H9 (cell line): Measurements from ENCODE around the gene FOXK1. TPM values are rescaled to one million over a fixed set of nuclear protein-coding genes. Genes with fewer than 3 reads are reported as not detected.

Experiments
- DNase-seq: peaks from one replicate; pipeline ENCODE4 v3.0.0-alpha.2; 2017
- H2AFZ ChIP-seq: one replicate; pipeline ENCODE4 v1.6.1; 2013; ENCODE audit warnings: mild to moderate bottlenecking, low read length, control low read depth, moderate library complexity
- H2AK5ac ChIP-seq: 2 replicates; pipeline ENCODE4 v1.6.1; 2013; ENCODE audit warnings: low read length, control low read depth, mixed read lengths; ENCODE audit not compliant: insufficient read length
- H2BK120ac ChIP-seq: one replicate; pipeline ENCODE4 v1.6.1; 2013; ENCODE audit warnings: low read depth, mild to moderate bottlenecking, low read length, control low read depth, inconsistent platforms; ENCODE audit not compliant: poor library complexity, severe bottlenecking
- H2BK12ac ChIP-seq: 2 replicates; pipeline ENCODE4 v1.6.1; 2013; ENCODE audit warnings: low read length, control low read depth, mixed read lengths, low read depth; ENCODE audit not compliant: insufficient read length
- H2BK15ac ChIP-seq: 2 replicates; pipeline ENCODE4 v1.6.1; 2013; ENCODE audit warnings: low read depth, low read length, control low read depth
- H2BK20ac ChIP-seq: one replicate; pipeline ENCODE4 v1.6.1; 2013; ENCODE audit warnings: low read depth, mild to moderate bottlenecking, low read length, control low read depth, inconsistent platforms; ENCODE audit not compliant: poor library complexity, severe bottlenecking
- H2BK5ac ChIP-seq: 2 replicates; pipeline ENCODE4 v1.6.1; 2013; ENCODE audit warnings: low read length, control low read depth, mixed read lengths; ENCODE audit not compliant: insufficient read length
- H3K14ac ChIP-seq: 2 replicates; pipeline ENCODE4 v1.6.1; 2013; ENCODE audit warnings: low read length, control low read depth; ENCODE audit not compliant: insufficient read depth
- H3K18ac ChIP-seq: 2 replicates; pipeline ENCODE4 v1.6.1; 2013; ENCODE audit warnings: low read depth, mild to moderate bottlenecking, mixed read lengths, low read length, control low read depth; ENCODE audit not compliant: insufficient read length
- H3K23ac ChIP-seq: 2 replicates; pipeline ENCODE4 v1.6.1; 2013; ENCODE audit warnings: low read length, control low read depth, mixed read lengths, low read depth; ENCODE audit not compliant: insufficient read length
- H3K23me2 ChIP-seq: 2 replicates; pipeline ENCODE4 v1.6.1; 2013; ENCODE audit warnings: low read depth, mild to moderate bottlenecking, mixed read lengths, low read length, control low read depth; ENCODE audit not compliant: insufficient read length, poor library complexity, severe bottlenecking
- H3K27ac ChIP-seq: 2 replicates; pipeline ENCODE4 v1.5.1; 2013; ENCODE audit warnings: low read length, control low read depth, mixed read lengths, low read depth; ENCODE audit not compliant: insufficient read length
- H3K27me3 ChIP-seq: 2 replicates; pipeline ENCODE4 v1.6.1; 2013; ENCODE audit warnings: low read length, control low read depth, inconsistent platforms; ENCODE audit not compliant: insufficient read depth
- H3K4ac ChIP-seq: 2 replicates; pipeline ENCODE4 v1.6.1; 2013; ENCODE audit warnings: low read depth, mild to moderate bottlenecking, control low read depth, inconsistent platforms, low read length, moderate library complexity
- H3K4me1 ChIP-seq: 2 replicates; pipeline ENCODE4 v1.6.1; 2013; ENCODE audit warnings: low read length, control low read depth, inconsistent platforms; ENCODE audit not compliant: insufficient read depth
- H3K4me2 ChIP-seq: 2 replicates; pipeline ENCODE4 v1.6.1; 2013; ENCODE audit warnings: low read length, control low read depth, mixed read lengths; ENCODE audit not compliant: insufficient read length, insufficient read depth
- H3K56ac ChIP-seq: 2 replicates; pipeline ENCODE4 v1.6.1; 2013; ENCODE audit warnings: low read depth, mild to moderate bottlenecking, mixed read lengths, low read length, control low read depth; ENCODE audit not compliant: insufficient read length
- H3K79me1 ChIP-seq: 2 replicates; pipeline ENCODE4 v1.6.1; 2013; ENCODE audit warnings: low read depth, mild to moderate bottlenecking, moderate library complexity, low read length, control low read depth, inconsistent platforms; ENCODE audit not compliant: insufficient read depth, poor library complexity, severe bottlenecking
- H3K79me2 ChIP-seq: 2 replicates; pipeline ENCODE4 v1.6.1; 2013; ENCODE audit warnings: low read length, control low read depth, inconsistent platforms; ENCODE audit not compliant: insufficient read depth
- H3K9ac ChIP-seq: 2 replicates; pipeline ENCODE4 v1.6.1; 2013; ENCODE audit warnings: low read length, control low read depth, mixed read lengths; ENCODE audit not compliant: insufficient read length; ENCODE audit errors: extremely low read depth
- H3K9me3 ChIP-seq: one replicate; pipeline ENCODE4 v1.6.1; 2013; ENCODE audit warnings: low read depth, low read length, inconsistent platforms; ENCODE audit not compliant: control insufficient read depth
- H3T11ph ChIP-seq: one replicate; pipeline ENCODE4 v1.6.1; 2013; ENCODE audit warnings: mild to moderate bottlenecking, low read length, control low read depth, inconsistent platforms
- H4K20me1 ChIP-seq: one replicate; pipeline ENCODE4 v1.6.1; 2013; ENCODE audit not compliant: control insufficient read depth, insufficient read length, insufficient read depth
- H4K5ac ChIP-seq: 2 replicates; pipeline ENCODE4 v1.6.1; 2013; ENCODE audit warnings: low read depth, mild to moderate bottlenecking, mixed read lengths, low read length, control low read depth; ENCODE audit not compliant: insufficient read length
- H4K8ac ChIP-seq: replicated peaks from 2 replicates; pipeline ENCODE4 v1.6.1; 2013; ENCODE audit warnings: low read length, control low read depth, mixed read lengths, low read depth; ENCODE audit not compliant: insufficient read length
- H4K91ac ChIP-seq: 2 replicates; pipeline ENCODE4 v1.6.1; 2013; ENCODE audit warnings: low read depth, mild to moderate bottlenecking, moderate library complexity, mixed read lengths, low read length, control low read depth; ENCODE audit not compliant: insufficient read length
- H3K27ac Mint-ChIP-seq, 3 experiments: 2 replicates in 2 of 3; 3 replicates in 1 of 3; pipeline ENCODE4 v1.8.0; 2020 to 2021; ENCODE audit warnings: mixed read lengths in 3 of 3, mild to moderate bottlenecking in 1 of 3, moderate library complexity in 1 of 3
- H3K27me3 Mint-ChIP-seq: 2 replicates; pipeline ENCODE4 v1.8.0; 2021; ENCODE audit warnings: low read depth, mild to moderate bottlenecking, moderate library complexity, mixed read lengths
- H3K36me3 Mint-ChIP-seq, 3 experiments: 2 replicates in 2 of 3; 3 replicates in 1 of 3; pipeline ENCODE4 v1.8.0; 2020 to 2021; ENCODE audit warnings: low read depth in 3 of 3, mixed read lengths in 3 of 3; ENCODE audit not compliant: insufficient read depth in 1 of 3
- H3K4me1 Mint-ChIP-seq, 2 experiments: 2 replicates each; pipeline ENCODE4 v1.8.0; 2020; ENCODE audit warnings: mixed read lengths in 2 of 2
- H3K4me3 Mint-ChIP-seq, 2 experiments: 2 replicates in 1 of 2; 3 replicates in 1 of 2; pipeline ENCODE4 v1.8.0; 2020 to 2021; ENCODE audit warnings: mild to moderate bottlenecking in 2 of 2, mixed read lengths in 2 of 2, moderate library complexity in 1 of 2
- H3K9me3 Mint-ChIP-seq, 2 experiments: 2 replicates in 1 of 2; 3 replicates in 1 of 2; pipeline ENCODE4 v1.8.0; 2020; ENCODE audit warnings: mild to moderate bottlenecking in 2 of 2, mixed read lengths in 2 of 2, moderate library complexity in 1 of 2
- CTCF ChIP-seq: fragments of 200-600 bp; sonication (generic); conservative IDR thresholded peaks from 3 replicates; pipeline ENCODE4 v1.8.0; 2021; ENCODE audit warnings: antibody characterized with exemption, mild to moderate bottlenecking
- WGBS: extraction: QIAGEN DNeasy Blood & Tissue Kit; methylation state at CpG from one replicate; pipeline ENCODE4 v1.1.7; 2013; ENCODE audit warnings: missing lambda C conversion rate, low lambda C conversion rate, mixed read lengths; ENCODE audit not compliant: insufficient read length; ENCODE audit errors: extremely low coverage; 5-methylcytosine and 5-hydroxymethylcytosine counted together
- total RNA-seq: library from RNA; stranded (reverse); gene quantifications from 2 replicates; pipeline ENCODE4 v1.2.1, GENCODE V29; 2021

Gene FOXK1
- total RNA-seq, 1 experiment from 2014 or later: 14.4 TPM

- H3K4me3 Mint-ChIP-seq: no peak overlapping the region
- no peak for TF ChIP-seq CTCF
- Histone ChIP-seq H4K91ac (no peak overlapping the region), H4K8ac (no peak overlapping the region), H2BK12ac (no peak overlapping the region), H2BK5ac (no peak overlapping the region), H3K18ac (no peak overlapping the region), H3K79me2 (peaks cover 5% of the 10 kb centered on the region; the same call in 1 of the 2 replicates), H3K9me3 (no peaks in the 10 kb centered on the region), H3K27me3 (no peaks in the 10 kb centered on the region; the same call in 1 of the 2 replicates), H4K20me1 (no peaks in the 10 kb centered on the region), H3K27ac (no peak overlapping the region), H3K79me1 (peaks cover 7% of the 10 kb centered on the region), H3K23me2 (no peaks in the 10 kb centered on the region), H3K9ac (no peak overlapping the region), H3K23ac (no peak overlapping the region), H3K14ac (no peak overlapping the region), H2BK120ac (no peak overlapping the region), H4K5ac (no peak overlapping the region), H3K4me1 (no peaks in the 10 kb centered on the region; the same call in 1 of the 2 replicates), H2AK5ac (no peak overlapping the region), H2BK15ac (no peak overlapping the region), H3K56ac (no peak overlapping the region), H2BK20ac (no peak overlapping the region), H2AFZ (no peak overlapping the region), H3T11ph (no peak overlapping the region), H3K4ac (no peak overlapping the region), H3K4me2 (no peak overlapping the region)
- H3K27me3 Mint-ChIP-seq: peaks cover 4% of the 10 kb centered on the region
- no peaks in the 10 kb centered on the region for H3K9me3 Mint-ChIP-seq
- H3K4me1 Mint-ChIP-seq: peaks cover 3 to 5% of the 10 kb centered on the region in 2 experiments
- no CpG with 5 or more reads among the region's 12 CpGs for WGBS
- no peak overlapping the region for H3K27ac Mint-ChIP-seq
- no peak for DNase-seq
- H3K36me3 Mint-ChIP-seq: peaks cover 0 to 4% (median 0%) of the 10 kb centered on the region in 3 experiments; a peak in 1 of 7 replicates
These were observed 7.1 kb downstream of the FOXK1 start for GRCh38 chr7:4689151-4689550.
